Astrocyte (in vitro differentiated cells and primary cell): ENCODE data around the gene NUP210. TPM values are rescaled to one million over a fixed set of nuclear protein-coding genes. Genes with fewer than 3 reads are reported as not detected.

Experiments used
- DNase-seq: peaks from one replicate; pipeline ENCODE4 v3.0.0-alpha.2; 2010; ENCODE audit warnings: low read depth
- FAIRE-seq: peaks from 2 replicates; lab custom pipeline; 2011; peaks lifted over from hg19 to GRCh38; lab: Jason Lieb, UNC
- H2AFZ ChIP-seq: 2 replicates; pipeline ENCODE4 v1.6.0; 2012; ENCODE audit warnings: low read depth, low read length, inconsistent platforms
- H3K27ac ChIP-seq: 2 replicates; pipeline ENCODE4 v1.5.1; 2011; ENCODE audit warnings: low read depth, low read length, inconsistent platforms
- H3K27me3 ChIP-seq: 2 replicates; pipeline ENCODE4 v1.6.0; 2011; ENCODE audit warnings: low read length, inconsistent platforms; ENCODE audit not compliant: insufficient read depth
- H3K36me3 ChIP-seq: 2 replicates; pipeline ENCODE4 v1.5.1; 2011; ENCODE audit warnings: low read length, inconsistent platforms; ENCODE audit not compliant: insufficient read depth
- H3K4me1 ChIP-seq: 2 replicates; pipeline ENCODE4 v1.5.1; 2011; ENCODE audit warnings: low read length, inconsistent platforms; ENCODE audit not compliant: insufficient read depth
- H3K4me2 ChIP-seq: 2 replicates; pipeline ENCODE4 v1.6.0; 2012; ENCODE audit warnings: low read length, inconsistent platforms
- H3K4me3 ChIP-seq: 2 replicates; pipeline ENCODE4 v1.5.1; 2011; ENCODE audit warnings: low read depth, mild to moderate bottlenecking, low read length, inconsistent platforms; ENCODE audit not compliant: insufficient read depth
- H3K79me2 ChIP-seq: 2 replicates; pipeline ENCODE4 v1.6.0; 2012; ENCODE audit warnings: mild to moderate bottlenecking, low read length, inconsistent platforms; ENCODE audit not compliant: insufficient read depth
- H3K9ac ChIP-seq: 2 replicates; pipeline ENCODE4 v1.6.0; 2012; ENCODE audit warnings: mild to moderate bottlenecking, low read length, inconsistent platforms
- H3K9me3 ChIP-seq: 2 replicates; pipeline ENCODE4 v1.5.1; 2012; ENCODE audit warnings: low read depth, mild to moderate bottlenecking, low read length, inconsistent platforms; ENCODE audit not compliant: insufficient read depth
- H4K20me1 ChIP-seq: 2 replicates; pipeline ENCODE4 v1.6.0; 2012; ENCODE audit warnings: low read length, inconsistent platforms; ENCODE audit not compliant: insufficient read depth
- H3K27ac Mint-ChIP-seq: one replicate; pipeline ENCODE4 v1.8.0; 2021; ENCODE audit warnings: mild to moderate bottlenecking, mixed read lengths; ENCODE audit not compliant: unreplicated experiment
- H3K27me3 Mint-ChIP-seq: one replicate; pipeline ENCODE4 v1.8.0; 2021; ENCODE audit warnings: low read depth, mixed read lengths; ENCODE audit not compliant: unreplicated experiment
- H3K36me3 Mint-ChIP-seq: one replicate; pipeline ENCODE4 v1.8.0; 2021; ENCODE audit warnings: low read depth, mixed read lengths; ENCODE audit not compliant: unreplicated experiment
- H3K4me1 Mint-ChIP-seq: one replicate; pipeline ENCODE4 v1.8.0; 2021; ENCODE audit warnings: low read depth, mixed read lengths; ENCODE audit not compliant: unreplicated experiment
- H3K4me3 Mint-ChIP-seq: one replicate; pipeline ENCODE4 v1.8.0; 2021; ENCODE audit warnings: mild to moderate bottlenecking, moderate library complexity, mixed read lengths; ENCODE audit not compliant: unreplicated experiment
- H3K9me3 Mint-ChIP-seq: one replicate; pipeline ENCODE4 v1.8.0; 2021; ENCODE audit warnings: mild to moderate bottlenecking, mixed read lengths; ENCODE audit not compliant: unreplicated experiment
- EZH2 ChIP-seq: IDR thresholded peaks from 2 replicates; pipeline ENCODE4 v1.6.1; 2012; ENCODE audit warnings: mild to moderate bottlenecking, low read length, inconsistent platforms; ENCODE audit not compliant: insufficient read depth
- total RNA-seq: library from RNA; stranded (reverse); gene quantifications from 2 replicates; pipeline ENCODE4 v1.2.1, GENCODE V29; 2021
- TF ChIP-seq, protein P1 (sequence below): IDR thresholded peaks from 2 replicates; pipeline ENCODE4 v1.5.1; 2011; ENCODE audit warnings: low read depth, mild to moderate bottlenecking, inconsistent platforms, low read length, moderate library complexity; ENCODE audit not compliant: insufficient read depth

The NUP210 gene
- total RNA-seq, 1 donor from 2014 or later, result 1.2 TPM

DNA sequence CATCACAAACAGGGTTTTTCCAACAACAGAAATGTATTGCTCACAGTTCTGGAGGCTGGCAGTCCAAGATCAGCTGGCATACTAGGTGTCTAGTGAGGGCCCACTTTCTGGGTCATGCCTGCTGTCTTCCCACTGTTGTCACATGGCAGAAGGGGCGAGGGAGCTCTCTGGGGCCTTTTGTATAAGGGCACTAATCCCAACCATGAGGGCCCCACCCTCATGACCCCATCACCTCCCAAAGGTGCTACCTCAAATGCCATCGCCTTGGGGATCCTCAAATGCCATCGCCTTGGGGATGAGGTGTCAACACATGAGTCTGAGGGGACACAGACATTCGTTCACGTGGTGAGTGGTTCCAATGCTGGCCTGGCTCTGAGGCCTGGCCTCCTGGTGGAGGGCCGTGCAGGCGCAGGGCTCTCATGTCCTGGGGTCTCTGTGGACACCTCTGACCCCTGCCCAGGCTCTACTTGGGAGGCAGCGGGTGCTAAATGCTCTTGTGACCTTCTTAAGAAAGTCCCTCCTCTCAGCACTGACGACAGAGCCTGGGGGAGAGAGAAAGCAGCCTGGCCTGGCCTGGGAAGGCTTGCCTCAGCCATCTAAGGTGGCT, 16.8 kb downstream of the NUP210 start:
- Histone ChIP-seq H3K27ac (no peak overlapping the region), H3K9ac (no peak overlapping the region), H3K4me2 (no peak overlapping the region), H2AFZ (no peak overlapping the region), H3K9me3 (peaks cover 5% of the 10 kb centered on the region), H3K4me1 (no peaks in the 10 kb centered on the region), H3K36me3 (no peaks in the 10 kb centered on the region), H3K79me2 (no peaks in the 10 kb centered on the region), H3K27me3 (no peaks in the 10 kb centered on the region), H3K4me3 (no peak overlapping the region), H4K20me1 (no peaks in the 10 kb centered on the region)
- peaks cover 11% of the 10 kb centered on the region for H3K9me3 Mint-ChIP-seq
- H3K4me1 Mint-ChIP-seq, result no peaks in the 10 kb centered on the region
- peaks cover 3% of the 10 kb centered on the region for H3K27me3 Mint-ChIP-seq
- no peak for DNase-seq
- no peak overlapping the region for H3K4me3 Mint-ChIP-seq
- FAIRE-seq, result no peak
- TF ChIP-seq, protein P1, sequence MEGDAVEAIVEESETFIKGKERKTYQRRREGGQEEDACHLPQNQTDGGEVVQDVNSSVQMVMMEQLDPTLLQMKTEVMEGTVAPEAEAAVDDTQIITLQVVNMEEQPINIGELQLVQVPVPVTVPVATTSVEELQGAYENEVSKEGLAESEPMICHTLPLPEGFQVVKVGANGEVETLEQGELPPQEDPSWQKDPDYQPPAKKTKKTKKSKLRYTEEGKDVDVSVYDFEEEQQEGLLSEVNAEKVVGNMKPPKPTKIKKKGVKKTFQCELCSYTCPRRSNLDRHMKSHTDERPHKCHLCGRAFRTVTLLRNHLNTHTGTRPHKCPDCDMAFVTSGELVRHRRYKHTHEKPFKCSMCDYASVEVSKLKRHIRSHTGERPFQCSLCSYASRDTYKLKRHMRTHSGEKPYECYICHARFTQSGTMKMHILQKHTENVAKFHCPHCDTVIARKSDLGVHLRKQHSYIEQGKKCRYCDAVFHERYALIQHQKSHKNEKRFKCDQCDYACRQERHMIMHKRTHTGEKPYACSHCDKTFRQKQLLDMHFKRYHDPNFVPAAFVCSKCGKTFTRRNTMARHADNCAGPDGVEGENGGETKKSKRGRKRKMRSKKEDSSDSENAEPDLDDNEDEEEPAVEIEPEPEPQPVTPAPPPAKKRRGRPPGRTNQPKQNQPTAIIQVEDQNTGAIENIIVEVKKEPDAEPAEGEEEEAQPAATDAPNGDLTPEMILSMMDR, result no peak
- TF ChIP-seq EZH2, result no peak
- no peak overlapping the region for H3K27ac Mint-ChIP-seq
- no peaks in the 10 kb centered on the region for H3K36me3 Mint-ChIP-seq

DNA sequence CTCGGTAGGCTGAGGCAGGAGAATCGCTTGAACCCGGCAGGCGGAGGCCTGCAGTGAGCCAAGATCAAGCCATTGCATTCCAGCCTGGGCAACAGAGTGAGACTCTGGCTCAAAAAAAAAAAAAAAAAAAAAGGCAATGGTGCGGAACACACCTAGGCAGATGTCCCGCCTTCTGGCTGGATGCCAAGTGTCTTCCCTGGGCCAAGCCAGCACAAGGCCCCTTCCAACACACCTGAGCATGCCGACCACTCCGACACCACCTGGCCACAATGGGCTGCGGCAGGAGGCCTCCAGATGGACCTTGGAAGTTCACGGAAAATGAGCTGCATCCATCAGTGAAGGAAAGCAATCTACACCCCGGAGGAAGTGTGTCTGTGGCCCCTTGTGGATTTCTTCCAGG, 19.0 kb downstream of the NUP210 start:
- TF ChIP-seq, protein P1, result no peak
- no peak for TF ChIP-seq EZH2
- no peak for FAIRE-seq
- H4K20me1 ChIP-seq, result no peaks in the 10 kb centered on the region
- H3K4me3 ChIP-seq, result no peak overlapping the region
- no peaks in the 10 kb centered on the region for H3K9me3 ChIP-seq
- H2AFZ ChIP-seq, result no peak overlapping the region
- H3K4me2 ChIP-seq, result no peak overlapping the region
- H3K27ac Mint-ChIP-seq, result no peak overlapping the region
- H3K4me1 ChIP-seq, result no peaks in the 10 kb centered on the region
- H3K4me3 Mint-ChIP-seq, result no peak overlapping the region
- H3K9me3 Mint-ChIP-seq, result no peaks in the 10 kb centered on the region
- no peak overlapping the region for H3K9ac ChIP-seq
- H3K27me3 ChIP-seq, result no peaks in the 10 kb centered on the region
- DNase-seq, result no peak
- H3K79me2 ChIP-seq, result no peaks in the 10 kb centered on the region
- no peaks in the 10 kb centered on the region for H3K4me1 Mint-ChIP-seq
- H3K27me3 Mint-ChIP-seq, result peaks cover 5% of the 10 kb centered on the region
- H3K27ac ChIP-seq, result no peak overlapping the region
- no peaks in the 10 kb centered on the region for H3K36me3 ChIP-seq
- no peaks in the 10 kb centered on the region for H3K36me3 Mint-ChIP-seq

DNA sequence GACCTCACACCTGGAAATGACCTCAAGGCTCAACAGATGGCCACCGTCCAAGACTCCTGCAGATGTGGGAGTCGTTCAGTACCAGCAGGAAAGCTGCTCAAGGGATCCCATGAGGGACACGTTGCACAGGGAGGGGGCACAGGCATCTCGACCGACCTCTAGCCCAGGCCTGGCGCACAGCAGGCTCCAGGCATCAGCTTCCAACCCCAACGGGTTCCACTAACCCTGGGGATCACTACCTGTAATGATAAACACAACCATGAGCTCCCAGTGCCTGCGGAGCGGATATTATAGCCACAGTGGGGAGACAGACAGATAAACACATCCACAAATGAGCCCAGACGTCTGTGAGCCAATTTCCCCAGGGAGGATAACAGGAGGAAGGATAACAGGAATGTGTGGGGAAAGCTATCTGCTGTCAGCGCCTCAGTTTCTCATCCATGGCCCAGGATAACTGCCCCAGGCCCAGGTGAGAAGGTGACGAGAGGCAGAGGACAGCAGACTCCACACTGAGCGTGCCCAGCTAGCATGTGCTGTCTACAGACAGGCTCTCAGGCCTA, 19.9 kb downstream of the NUP210 start:
- Histone ChIP-seq H3K27ac (no peak overlapping the region), H3K36me3 (no peaks in the 10 kb centered on the region), H3K79me2 (no peaks in the 10 kb centered on the region), H4K20me1 (no peaks in the 10 kb centered on the region), H3K4me2 (no peak overlapping the region), H3K27me3 (no peaks in the 10 kb centered on the region), H3K4me1 (no peaks in the 10 kb centered on the region), H3K9ac (no peak overlapping the region), H3K4me3 (no peak overlapping the region), H3K9me3 (no peaks in the 10 kb centered on the region), H2AFZ (no peak overlapping the region)
- H3K27ac Mint-ChIP-seq, result no peak overlapping the region
- DNase-seq (no peak), FAIRE-seq (no peak)
- H3K4me3 Mint-ChIP-seq, result no peak overlapping the region
- H3K36me3 Mint-ChIP-seq, result no peaks in the 10 kb centered on the region
- peaks cover 8% of the 10 kb centered on the region for H3K27me3 Mint-ChIP-seq
- H3K4me1 Mint-ChIP-seq, result no peaks in the 10 kb centered on the region
- no peak for TF ChIP-seq EZH2
- TF ChIP-seq, protein P1, result no peak
- H3K9me3 Mint-ChIP-seq, result no peaks in the 10 kb centered on the region
